K562 (cell line): ENCODE data around the gene TJP2. TPM values are rescaled to one million over a fixed set of nuclear protein-coding genes. Genes with fewer than 3 reads are reported as not detected.

Experiments
- CHD7 ChIP-seq: fragments of 200-600 bp; sonication (generic); IDR thresholded peaks from one replicate; pipeline ENCODE4 v1.6.1; 2012; ENCODE audit warnings: mild to moderate bottlenecking, low read depth, low read length, inconsistent platforms
- EZH2 ChIP-seq: IDR thresholded peaks from 2 replicates; pipeline ENCODE4 v1.6.1; 2012; ENCODE audit warnings: low read depth, mild to moderate bottlenecking, inconsistent platforms, low read length, borderline replicate concordance
- HNRNPH1 ChIP-seq: fragments of 200-400 bp; formaldehyde crosslinking; optimal IDR thresholded peaks from 2 replicates; pipeline ENCODE3; 2017; ENCODE audit warnings: low read depth, mild to moderate bottlenecking, low read length, moderate library complexity
- MAFK ChIP-seq: IDR thresholded peaks from 2 replicates; pipeline ENCODE4 v1.6.1; 2011; ENCODE audit warnings: low read length, improper control_type of control experiment
- NBN ChIP-seq: fragments of 450-650 bp; IDR thresholded peaks from 2 replicates; pipeline ENCODE4 v1.6.1; 2016; ENCODE audit warnings: low read depth, mild to moderate bottlenecking
- RBBP5 ChIP-seq: fragments of 200-600 bp; sonication (generic); IDR thresholded peaks from 2 replicates; pipeline ENCODE4 v1.6.1; 2012; ENCODE audit warnings: borderline replicate concordance, mild to moderate bottlenecking, low read length, control low read depth, inconsistent platforms; ENCODE audit not compliant: insufficient read depth, poor library complexity, severe bottlenecking
- SIX5 ChIP-seq, 2 experiments: IDR thresholded peaks; 2 replicates each; pipeline ENCODE4 v1.6.1; 2011; ENCODE audit warnings: low read length in 2 of 2, borderline replicate concordance in 1 of 2, low read depth in 1 of 2, mild to moderate bottlenecking in 1 of 2, moderate library complexity in 1 of 2; ENCODE audit not compliant: insufficient read depth in 1 of 2
- SMARCE1 ChIP-seq: fragments of 450-650 bp; IDR thresholded peaks from 2 replicates; pipeline ENCODE4 v1.7.1; 2016; ENCODE audit warnings: mild to moderate bottlenecking
- SMC3 ChIP-seq: conservative IDR thresholded peaks from 2 replicates; pipeline ENCODE4 v1.6.1; 2011; ENCODE audit warnings: low read depth, low read length, improper control_type of control experiment; ENCODE audit not compliant: insufficient read depth
- SP1 ChIP-seq: sonication (generic); formaldehyde crosslinking; IDR thresholded peaks from 2 replicates; pipeline ENCODE4 v1.8.1; 2022; ENCODE audit warnings: mild to moderate bottlenecking, missing genetic modification reagents
- STAT5A ChIP-seq: IDR thresholded peaks from 2 replicates; pipeline ENCODE4 v1.6.1; 2012; ENCODE audit warnings: low read length, inconsistent platforms, borderline replicate concordance
- ZBTB9 ChIP-seq: fragments of 450-650 bp; formaldehyde crosslinking; IDR thresholded peaks from 2 replicates; pipeline ENCODE4 v1.4.0; 2020; ENCODE audit warnings: mild to moderate bottlenecking, moderate library complexity
- ZNF133 ChIP-seq: fragments of 250-450 bp; sonication (Bioruptor Pico); IDR thresholded peaks from 2 replicates; pipeline ENCODE4 v1.4.0; 2020; ENCODE audit warnings: mild to moderate bottlenecking
- polyA plus RNA-seq, 8 experiments: library from polyadenylated mRNA; depleted of rRNA in 4 of 8; stranded (reverse) in 5 of 8; unstranded in 3 of 8; fragments of >200 nt; fragmentation: Nextera tagmentation in 2 of 8; fragmentation: Illumina TruSeq in 1 of 8; extraction: Ambion mirVana in 2 of 8; extraction: Trizol in 1 of 8; gene quantifications; 2 replicates each; pipeline versions ENCODE4 v1.2.1 to v1.2.3, GENCODE V29; 2011 to 2014; ENCODE audit warnings: inconsistent platforms in 1 of 8, missing spikeins in 1 of 8
- total RNA-seq, 7 experiments: library from RNA; depleted of rRNA in 6 of 7; stranded (reverse); fragments of >200 nt in 6 of 7; fragmentation: Illumina TruSeq in 2 of 7; extraction: Trizol in 2 of 7; gene quantifications; 2 replicates each; pipeline versions ENCODE4 v1.2.1 to v1.2.3, GENCODE V29; 2011 to 2021; ENCODE audit warnings: low replicate concordance in 1 of 7

Gene TJP2
- total and polyA plus RNA-seq, 9 of the 15 experiments (the other 6 are each of a cell fraction or from before 2014, with no cell fraction given), result 4.0 to 24.1 (median 16.8) TPM

- no peak for TF ChIP-seq CHD7
- TF ChIP-seq HNRNPH1, result no peak
- TF ChIP-seq RBBP5, result no peak
- no peak for TF ChIP-seq ZNF133 (CRISPR knock-in tag)
- no peak for TF ChIP-seq SMC3
- TF ChIP-seq SIX5 (IDR thresholded peaks at IDR 0.05; ENCODE audit: borderline replicate concordance in 1 of 2, insufficient read depth in 1 of 2, low read depth in 1 of 2, low read length in 2 of 2), result no peak
- TF ChIP-seq STAT5A, result no peak
- no peak for TF ChIP-seq EZH2
- no peak for TF ChIP-seq SMARCE1
- no peak for TF ChIP-seq ZBTB9 (CRISPR knock-in tag)
- TF ChIP-seq SP1 (CRISPR knock-in tag), result no peak
- no peak for TF ChIP-seq MAFK
- no peak for TF ChIP-seq NBN
- TF ChIP-seq, all 486 proteins: peak for 0
Observed at GRCh38 chr9:69153707-69154521, 20.2 kb upstream of the TJP2 start (continued).
